Left ventricle myocardium inferior (tissue), 1 donor: ENCODE data around the gene HMGA1. TPM values are rescaled to one million over a fixed set of nuclear protein-coding genes. Genes with fewer than 3 reads are reported as not detected.
A peak's percentile ranks its signal among the peaks of the same experiment; 100 is the strongest.
"Not testable (repeated sequence)": the region's sequence is repeated elsewhere in the genome, so short reads cannot be mapped to it uniquely, and the experiment has no call there.

Source experiments
- DNase-seq: peaks from one replicate; pipeline ENCODE4 v3.0.0-alpha.2; 2020
- H3K27ac ChIP-seq: fragments of 200-600 bp; replicated peaks from 2 replicates; pipeline ENCODE4 v1.8.0; 2021
- H3K27me3 ChIP-seq: fragments of 200-600 bp; 2 replicates; pipeline ENCODE4 v1.8.0; 2021; ENCODE audit warnings: low read depth
- H3K36me3 ChIP-seq: fragments of 200-600 bp; 2 replicates; pipeline ENCODE4 v1.8.0; 2021
- H3K4me1 ChIP-seq: fragments of 200-600 bp; 2 replicates; pipeline ENCODE4 v1.8.0; 2021
- H3K4me3 ChIP-seq: fragments of 200-600 bp; 2 replicates; pipeline ENCODE4 v1.8.0; 2021; ENCODE audit warnings: mild to moderate bottlenecking, moderate library complexity
- H3K9me3 ChIP-seq: fragments of 200-600 bp; replicated peaks from 2 replicates; pipeline ENCODE4 v1.8.0; 2021
- CTCF ChIP-seq: fragments of 200-600 bp; IDR thresholded peaks from 2 replicates; pipeline ENCODE4 v1.8.0; 2021; ENCODE audit warnings: antibody characterized with exemption, mild to moderate bottlenecking, borderline replicate concordance
- intact Hi-C: fragments of 100-400 bp; cut with micrococcal nuclease; formaldehyde crosslinking; loops from one replicate; pipeline ENCODE4 v1.11.0; 2022
- total RNA-seq: library from RNA; stranded (reverse); fragmentation: NEBNext Ultra II Directional; extraction: Animal tissue kit (Norgen Biotek cat#: 25700); gene quantifications from one replicate; pipeline ENCODE4 v1.2.1, GENCODE V29; 2021
- donor health status: DM: no; HTN: yes; CAD: no; lungs with severe emphysema.

HMGA1 gene
- total RNA-seq, 1 donor from 2014 or later, result 46.7 TPM

GRCh38 chr6:34243131-34243771, 6.6 kb downstream of the HMGA1 start:
- no peak for TF ChIP-seq CTCF
- H3K9me3 ChIP-seq, result no peaks in the 10 kb centered on the region
- intact Hi-C loops, result no loop called here
- H3K27me3 ChIP-seq, result no peaks in the 10 kb centered on the region
- peaks cover 31% of the 10 kb centered on the region for H3K4me1 ChIP-seq
- H3K4me3 ChIP-seq, result no peak overlapping the region
- peaks cover 15% of the 10 kb centered on the region for H3K36me3 ChIP-seq
- no peak overlapping the region for H3K27ac ChIP-seq
- DNase-seq, result no peak

GRCh38 chr6:34243901-34244884, 7.5 kb downstream of the HMGA1 start:
- TF ChIP-seq CTCF, result no peak
- no peak overlapping the region for H3K4me3 ChIP-seq
- H3K4me1 ChIP-seq, result peaks cover 32% of the 10 kb centered on the region
- no peak for DNase-seq
- H3K27me3 ChIP-seq, result no peaks in the 10 kb centered on the region
- peak overlapping the region; percentile 40 for H3K27ac ChIP-seq
- peaks cover 15% of the 10 kb centered on the region for H3K36me3 ChIP-seq
- H3K9me3 ChIP-seq, result no peaks in the 10 kb centered on the region
- intact Hi-C loops, result no loop called here

- H3K4me1 ChIP-seq, result peaks cover 42% of the 10 kb centered on the region
Observed at GRCh38 chr6:34245032-34245760, 8.5 kb downstream of the HMGA1 start.

GRCh38 chr6:34245761-34246140, 9.1 kb downstream of the HMGA1 start:
- H3K27me3 ChIP-seq, H3K27ac ChIP-seq, H3K9me3 ChIP-seq, DNase-seq, H3K4me3 ChIP-seq, intact Hi-C loops: not testable (repeated sequence)
- peaks cover 44% of the 10 kb centered on the region for H3K4me1 ChIP-seq
- H3K36me3 ChIP-seq, result peaks cover 15% of the 10 kb centered on the region

More at GRCh38 chr6:34245032-34245760, 8.5 kb downstream of the HMGA1 start:
- H3K36me3 ChIP-seq, result peaks cover 15% of the 10 kb centered on the region
- H3K4me3 ChIP-seq, DNase-seq, H3K27ac ChIP-seq, intact Hi-C loops, H3K9me3 ChIP-seq, H3K27me3 ChIP-seq: not testable (repeated sequence)

GRCh38 chr6:34246249-34246562, 9.5 kb downstream of the HMGA1 start:
- Histone ChIP-seq H3K27me3 (no peaks in the 10 kb centered on the region), H3K9me3 (no peaks in the 10 kb centered on the region), H3K4me3 (no peak overlapping the region), H3K27ac (no peak overlapping the region), H3K4me1 (peaks cover 44% of the 10 kb centered on the region), H3K36me3 (peaks cover 11% of the 10 kb centered on the region)
- DNase-seq, result no peak
- intact Hi-C loops, result no loop called here
- TF ChIP-seq CTCF, result no peak

GRCh38 chr6:34246563-34247391, 10.1 kb downstream of the HMGA1 start:
- DNase-seq, result no peak
- intact Hi-C loops, result no loop called here
- H3K27me3 ChIP-seq, result no peaks in the 10 kb centered on the region
- H3K4me1 ChIP-seq, result peaks cover 44% of the 10 kb centered on the region
- peaks cover 7% of the 10 kb centered on the region for H3K36me3 ChIP-seq
- H3K9me3 ChIP-seq, result no peaks in the 10 kb centered on the region
- peak; percentile 57 for TF ChIP-seq CTCF
- no peak overlapping the region for H3K27ac ChIP-seq
- no peak overlapping the region for H3K4me3 ChIP-seq
